Stimulated activated CD4-positive, alpha-beta T cell treated with anti-CD3 and anti-CD28 coated beads, Interleukin-15, amount 100 ng/mL, for 24 hours (primary cell): Measurements from ENCODE around the gene ABCC4.

ENCODE experiments used
- DNase-seq: peaks from one replicate; pipeline ENCODE4 v3.0.0-alpha.2; 2020

ABCC4 gene

DNA sequence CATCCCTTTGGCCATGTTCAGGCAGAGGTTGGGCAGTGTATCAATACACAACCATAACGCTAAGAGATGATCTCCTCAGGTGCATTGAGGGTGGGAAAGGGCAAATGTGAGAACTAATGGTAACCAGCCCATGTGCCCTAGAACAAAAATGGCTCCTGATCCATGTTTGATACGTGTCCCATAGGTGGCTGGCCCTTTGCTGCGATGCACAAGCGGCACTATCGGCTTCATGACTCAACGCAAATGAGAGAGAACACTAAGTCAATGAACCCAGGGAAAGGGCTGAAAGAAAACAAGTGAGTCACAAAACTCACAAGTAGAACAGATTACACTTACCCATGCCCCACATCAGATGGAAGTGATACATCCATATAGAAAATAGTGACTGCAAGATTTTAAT is 201.7 kb downstream of the ABCC4 start:
- DNase-seq, result no peak

- DNase-seq, result no peak
Measured at GRCh38 chr13:95098916-95099315, 202.3 kb downstream of the ABCC4 start.

GRCh38 chr13:95091755-95092154 is 209.5 kb downstream of the ABCC4 start:
- no peak for DNase-seq

DNA sequence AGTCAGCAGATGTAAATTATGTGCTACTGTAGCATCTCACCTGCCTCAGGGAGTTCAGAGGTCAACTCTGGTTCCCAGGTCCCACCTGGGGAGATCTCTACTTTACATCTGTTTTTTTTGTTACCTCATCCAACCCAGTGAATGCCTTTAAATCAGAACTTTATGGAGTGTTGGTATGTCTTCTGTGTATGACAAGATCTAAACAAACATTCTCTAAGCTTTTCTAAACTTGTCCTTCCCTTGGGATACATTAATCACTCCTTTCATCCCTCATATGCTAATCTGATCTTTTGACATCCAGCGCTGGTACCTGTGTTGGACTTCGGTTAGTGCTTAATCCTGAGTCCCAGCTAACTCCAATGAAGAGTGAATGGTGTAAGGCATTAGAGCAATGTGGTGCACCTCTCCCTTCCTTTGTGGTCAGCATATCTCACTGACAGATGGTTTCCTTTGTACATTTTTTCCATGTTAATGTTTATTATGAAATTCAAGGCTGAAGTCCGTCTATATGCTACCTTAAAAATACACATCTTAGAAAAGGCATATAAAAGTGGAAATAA is 213.4 kb downstream of the ABCC4 start:
- no peak for DNase-seq

DNA sequence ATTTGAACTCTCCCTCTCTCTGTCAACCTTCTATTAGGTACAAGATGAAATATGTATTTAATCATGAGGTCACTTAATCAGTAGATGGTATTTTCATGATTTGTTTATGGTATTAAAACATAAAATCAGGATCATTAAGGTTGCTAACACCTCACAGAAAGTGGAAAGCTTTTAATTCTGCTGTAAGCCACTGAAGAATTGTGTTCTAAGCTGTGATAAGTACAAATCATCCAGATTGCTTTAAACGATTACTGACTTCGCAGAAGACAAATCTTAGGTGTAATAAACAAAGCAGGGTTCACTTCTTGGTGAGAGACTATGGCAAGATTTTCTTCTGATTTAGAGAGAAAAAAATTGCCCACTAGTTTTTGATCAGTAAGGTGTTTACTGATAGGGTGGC is 214.5 kb downstream of the ABCC4 start:
- DNase-seq, result no peak

DNA sequence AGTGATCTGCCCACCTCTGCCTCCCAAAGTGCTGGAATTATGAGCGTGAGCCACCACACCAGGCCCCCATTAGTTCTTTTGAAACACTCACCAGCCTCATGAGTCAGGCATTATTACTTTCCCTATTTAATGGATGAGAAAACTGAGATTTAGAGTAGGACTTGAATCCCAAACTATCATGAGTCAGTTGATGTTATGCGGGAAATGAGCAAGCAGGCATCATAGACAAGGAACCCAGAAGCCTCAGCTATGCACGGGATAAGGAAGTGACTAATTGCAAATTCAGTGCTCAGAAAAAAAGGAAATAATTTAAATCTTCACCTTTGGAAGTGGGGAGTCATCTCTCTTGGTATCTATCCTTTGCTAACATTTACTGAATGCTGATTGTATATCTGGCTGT is 217.5 kb downstream of the ABCC4 start:
- no peak for DNase-seq

- no peak for DNase-seq
Measured at GRCh38 chr13:95083066-95083465, 218.2 kb downstream of the ABCC4 start.

DNA sequence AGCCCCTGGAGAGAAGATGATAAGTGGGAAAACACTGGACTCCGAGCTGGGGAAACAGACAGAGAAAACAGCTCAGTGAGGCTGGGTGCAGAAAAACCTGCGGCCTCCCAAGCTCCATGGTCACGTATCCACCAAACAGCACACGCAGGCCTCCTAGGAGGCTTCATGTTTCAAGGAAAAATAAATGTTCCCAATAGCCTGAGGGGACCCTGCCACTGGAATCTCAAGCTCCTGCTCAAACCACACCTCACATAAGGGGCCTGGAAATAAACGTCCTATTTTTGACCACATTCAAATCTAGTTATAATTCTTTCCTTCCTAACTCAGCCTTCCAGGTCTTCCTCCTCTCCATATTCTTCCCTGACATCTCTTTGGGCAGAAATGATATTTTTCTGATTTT is 225.7 kb downstream of the ABCC4 start:
- no peak for DNase-seq

DNA sequence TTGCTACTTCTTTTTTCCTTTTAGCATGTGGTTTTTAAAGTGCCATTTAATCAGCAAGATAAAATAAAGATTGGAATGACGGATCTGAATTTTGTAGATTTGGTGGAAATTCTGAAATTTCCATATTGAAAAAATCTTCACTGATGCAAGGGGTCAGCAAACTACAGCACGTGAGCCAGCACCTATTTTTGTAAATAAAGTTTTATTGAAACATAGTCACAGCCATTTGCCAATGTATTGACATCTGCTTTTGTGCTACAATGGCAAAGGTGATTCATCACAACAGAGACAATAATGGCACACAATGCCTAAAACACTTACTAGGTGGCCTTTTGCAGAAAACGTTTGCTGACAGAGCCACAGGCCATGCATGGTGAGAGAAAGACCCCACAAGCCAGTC is 226.4 kb downstream of the ABCC4 start:
- no peak for DNase-seq

GRCh38 chr13:95073747-95074311 is 227.4 kb downstream of the ABCC4 start:
- no peak for DNase-seq

- DNase-seq, result no peak
Measured at GRCh38 chr13:95067303-95067702, 233.9 kb downstream of the ABCC4 start.

DNA sequence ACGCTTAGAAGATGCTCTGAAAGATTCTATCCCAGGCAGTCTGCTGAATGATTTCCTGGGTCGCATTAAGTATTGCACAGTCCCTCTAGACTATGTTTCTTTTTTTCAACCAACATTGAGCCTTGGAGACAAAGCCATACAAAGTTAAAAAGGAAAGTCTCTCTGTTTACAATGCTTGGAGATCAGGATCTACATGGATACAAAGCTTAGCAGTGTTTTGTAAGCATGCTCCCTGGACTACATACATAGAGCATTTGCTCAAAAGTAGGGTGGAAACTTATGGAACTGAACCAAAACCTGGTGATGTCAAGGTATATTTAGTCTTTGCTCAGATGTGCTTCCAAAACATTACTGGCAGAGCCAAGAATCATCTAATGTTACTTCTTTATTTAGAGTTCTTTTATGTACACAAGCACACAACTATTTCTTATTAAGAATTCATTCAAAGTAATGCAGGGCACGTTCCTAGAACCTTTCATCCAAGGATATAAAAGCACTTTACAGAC is 241.2 kb downstream of the ABCC4 start:
- no peak for DNase-seq

GRCh38 chr13:95059306-95059705 is 241.9 kb downstream of the ABCC4 start:
- DNase-seq, result no peak

DNA sequence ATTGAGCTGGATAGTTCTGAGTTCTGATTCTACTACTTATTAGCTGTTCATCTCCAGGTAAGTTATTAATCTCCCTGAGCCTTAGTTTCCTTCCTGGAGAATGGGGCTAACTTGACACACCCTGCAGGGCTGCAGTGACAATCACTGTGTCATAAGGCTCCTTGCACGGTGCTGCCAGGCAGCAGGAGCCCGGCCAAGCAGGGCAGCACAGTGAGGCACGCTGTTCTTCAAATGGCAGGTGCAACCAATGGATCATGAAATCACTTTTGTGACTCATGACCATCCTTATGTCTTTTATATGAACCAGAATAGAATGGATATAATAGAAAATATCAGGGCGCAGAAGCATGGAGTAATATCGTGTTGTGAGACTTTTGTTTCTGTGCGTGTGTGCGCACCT is 242.6 kb downstream of the ABCC4 start:
- DNase-seq, result no peak

- DNase-seq, result no peak
Measured at GRCh38 chr13:95056266-95056665, 245.0 kb downstream of the ABCC4 start.

DNA sequence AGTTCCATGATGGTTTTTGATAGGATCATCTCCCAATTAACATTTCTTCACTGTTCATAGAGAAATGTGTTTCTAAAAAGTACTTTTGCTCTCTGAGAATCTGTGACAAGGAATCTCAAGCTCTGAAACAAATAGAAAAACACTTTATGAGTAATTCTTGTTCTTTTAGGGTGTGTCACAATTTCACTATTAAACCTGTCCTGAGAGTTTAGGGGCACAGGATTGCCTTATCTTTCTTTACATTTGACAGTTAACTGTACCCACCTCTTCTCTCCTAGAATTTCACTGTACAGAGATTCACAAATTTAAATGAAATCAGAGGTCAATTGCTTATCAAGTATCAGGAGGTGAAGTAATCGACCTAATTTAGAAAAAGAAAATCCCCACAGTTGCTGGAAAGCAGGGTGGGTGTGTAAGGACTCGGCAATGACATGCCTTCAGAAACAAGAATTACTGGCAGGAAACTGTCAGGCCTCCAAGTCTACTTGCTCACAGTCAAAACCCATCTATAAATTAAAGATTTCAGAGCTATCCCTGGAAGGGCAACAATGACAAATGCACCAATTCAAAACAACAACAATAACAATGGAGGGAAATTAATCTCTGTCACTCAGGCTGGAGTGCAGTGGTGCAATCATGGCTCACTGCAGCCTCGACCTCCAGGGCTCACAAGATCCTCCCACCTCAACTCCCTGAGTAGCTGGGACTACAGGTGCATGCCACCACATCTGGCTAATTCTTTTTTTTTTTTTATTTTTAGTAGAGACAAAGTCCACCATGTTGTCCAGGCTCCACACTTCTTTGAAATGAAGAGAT is 250.2 kb downstream of the ABCC4 start:
- peak; percentile 14 for DNase-seq

GRCh38 chr13:95049772-95050171 is 251.5 kb downstream of the ABCC4 start:
- DNase-seq, result no peak

DNA sequence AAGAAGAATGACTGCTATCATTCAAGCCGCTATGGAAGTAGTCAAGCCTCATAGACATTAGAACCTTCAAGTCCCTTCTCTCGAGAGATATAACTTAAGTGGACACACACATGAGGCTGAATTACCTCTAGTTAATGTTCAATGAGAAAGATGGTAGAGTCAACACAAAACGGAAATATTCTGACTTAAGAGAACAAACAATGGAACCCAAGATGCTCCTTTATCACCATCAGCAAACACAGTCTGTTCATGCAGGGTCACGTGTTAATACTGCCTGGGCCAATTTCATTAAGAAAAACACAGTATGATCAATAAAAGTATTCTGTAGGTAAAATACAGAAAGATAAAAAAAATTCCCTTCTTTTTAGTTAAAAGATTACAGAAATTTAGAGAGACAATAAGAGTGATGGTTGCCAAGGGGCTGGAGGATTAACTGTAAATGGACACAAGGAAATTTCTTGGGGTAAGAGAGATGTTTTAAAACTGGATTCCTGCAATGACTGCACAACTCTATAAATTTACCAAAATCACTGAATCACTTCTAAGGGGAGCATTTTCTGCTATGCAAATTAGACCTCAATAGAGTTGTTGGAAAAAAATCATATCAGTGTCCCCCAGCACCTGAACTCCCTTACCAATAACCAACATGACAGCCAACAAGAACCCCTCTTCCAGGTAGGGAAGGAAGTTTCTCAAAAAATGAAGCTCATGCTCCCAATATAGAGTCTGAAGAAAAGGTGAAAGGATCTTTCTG is 256.6 kb downstream of the ABCC4 start:
- DNase-seq, result no peak

DNA sequence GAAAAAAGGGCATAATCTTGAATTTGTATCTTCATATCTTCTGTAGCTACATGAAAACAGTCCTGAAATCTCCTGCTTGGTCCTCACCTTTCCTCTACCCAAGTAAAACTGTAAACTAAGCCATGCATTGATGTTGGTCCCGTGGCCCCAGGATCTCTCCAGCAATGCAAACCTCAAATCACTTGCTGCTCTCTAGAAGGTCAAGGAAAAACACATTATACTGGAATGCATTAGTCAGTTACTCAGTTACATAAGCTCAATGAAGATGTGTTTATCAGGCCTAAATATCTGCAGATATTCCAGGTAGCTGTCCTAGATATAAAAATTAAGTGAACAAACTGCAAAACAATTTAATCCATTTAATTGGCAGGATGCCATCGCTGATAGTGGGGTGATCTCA is 261.8 kb downstream of the ABCC4 start:
- no peak for DNase-seq

DNA sequence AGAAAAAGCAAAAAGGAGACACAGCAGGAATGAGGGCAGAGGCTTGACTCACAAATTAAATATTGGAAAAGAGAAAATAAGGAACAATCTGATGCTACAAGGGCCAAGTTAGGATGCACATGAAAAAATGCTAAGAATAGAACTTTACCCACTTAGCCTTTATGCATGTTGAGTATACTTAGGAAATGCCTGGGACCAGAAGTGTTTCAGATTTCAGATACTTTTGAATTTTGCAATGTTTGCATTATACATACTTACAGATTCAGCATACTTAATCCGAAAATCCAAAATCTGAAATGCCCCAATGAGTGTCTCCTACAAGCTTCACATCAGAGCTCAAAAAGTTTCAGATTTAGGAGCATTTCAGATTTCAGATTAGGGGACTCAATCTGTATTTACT is 262.3 kb downstream of the ABCC4 start:
- DNase-seq, result no peak

DNA sequence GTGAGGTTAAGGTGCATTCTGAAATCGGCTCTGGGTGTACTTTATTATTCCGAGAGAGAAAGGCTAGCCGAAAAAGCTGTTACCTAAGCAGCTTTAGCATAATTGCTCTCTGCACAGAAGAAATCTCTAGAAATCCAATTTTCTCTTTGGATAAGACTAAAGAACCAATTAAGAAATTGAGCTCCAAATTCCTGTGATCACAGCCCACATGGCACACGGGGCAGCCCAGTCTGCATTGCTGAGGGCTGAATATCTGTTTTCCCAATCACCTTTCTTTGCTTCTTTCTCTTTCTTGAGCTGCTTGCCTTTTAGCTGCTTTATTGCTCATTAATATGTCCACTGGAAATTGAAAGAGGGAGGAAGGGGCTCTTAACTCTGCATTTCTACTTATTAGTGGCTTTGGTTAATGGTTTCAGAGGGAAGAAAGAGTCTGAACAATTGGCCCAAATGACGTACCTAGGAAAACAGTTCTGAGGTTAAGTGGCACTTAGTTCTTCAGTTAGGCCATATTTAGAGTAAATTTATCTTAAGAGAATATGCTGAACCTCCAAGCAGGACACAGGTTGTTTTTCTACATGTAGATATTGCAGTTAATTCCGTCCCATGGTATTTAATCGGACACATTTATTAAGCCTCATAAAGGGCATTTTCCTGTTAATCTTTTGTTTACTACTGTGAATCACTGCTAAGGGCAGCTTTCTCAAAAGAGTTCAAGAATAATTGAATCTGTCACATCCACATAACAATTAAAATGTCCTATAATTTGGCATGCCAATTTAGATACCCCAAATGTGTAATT is 265.7 kb downstream of the ABCC4 start:
- no peak for DNase-seq

DNA sequence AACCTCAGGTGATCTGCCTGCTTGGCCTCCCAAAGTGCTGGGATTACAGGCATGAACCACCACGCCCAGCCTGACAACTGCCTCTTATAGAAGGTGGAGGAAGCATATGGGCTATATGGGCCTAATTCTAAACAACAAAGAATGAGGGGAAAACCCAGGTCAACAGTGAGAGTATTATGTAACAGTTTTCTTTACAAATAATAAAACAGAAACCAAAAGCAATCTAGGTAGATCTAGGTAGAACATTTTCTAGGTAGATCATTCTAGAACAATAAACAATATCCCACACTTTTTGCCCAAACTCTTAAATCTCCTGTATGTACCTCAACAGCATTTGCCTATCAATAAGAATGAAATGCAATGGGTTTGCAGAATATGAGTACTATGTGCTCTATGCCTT is 267.4 kb downstream of the ABCC4 start:
- no peak for DNase-seq

DNA sequence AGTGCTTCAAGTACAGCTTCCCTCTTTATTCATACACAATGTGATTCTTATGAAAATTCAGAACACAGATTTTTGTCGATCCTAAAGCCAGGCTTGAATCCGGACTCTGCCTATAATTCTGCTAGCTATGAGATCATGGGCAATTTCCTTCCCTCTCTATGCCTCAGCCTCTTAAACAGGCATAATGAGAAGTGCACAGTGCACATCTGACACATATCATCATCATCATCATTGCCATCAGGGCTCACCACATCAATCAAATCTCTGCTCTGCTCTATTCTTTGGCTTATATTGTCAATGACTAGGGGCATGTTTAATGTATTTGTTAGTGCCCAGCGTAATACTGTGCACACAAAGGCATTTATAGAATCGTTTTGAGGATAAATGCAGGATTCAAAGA is 269.1 kb downstream of the ABCC4 start:
- DNase-seq, result no peak
